Nephron (organoid): ENCODE data around the gene JMY.

Experiments used
- H3K27ac Mint-ChIP-seq, 3 experiments: 2 replicates each; pipeline ENCODE4 v1.8.0; 2020; ENCODE audit warnings: mixed read lengths in 3 of 3, mild to moderate bottlenecking in 2 of 3, moderate library complexity in 1 of 3
- H3K27me3 Mint-ChIP-seq: 2 replicates; pipeline ENCODE4 v1.8.0; 2021; ENCODE audit warnings: low read depth, mild to moderate bottlenecking, moderate library complexity, mixed read lengths
- H3K36me3 Mint-ChIP-seq: 2 replicates; pipeline ENCODE4 v1.8.0; 2020; ENCODE audit warnings: low read depth, mixed read lengths
- H3K4me1 Mint-ChIP-seq: 2 replicates; pipeline ENCODE4 v1.8.0; 2020; ENCODE audit warnings: mixed read lengths
- H3K4me3 Mint-ChIP-seq, 3 experiments: 2 replicates each; pipeline ENCODE4 v1.8.0; 2020; ENCODE audit warnings: mild to moderate bottlenecking in 3 of 3, mixed read lengths in 3 of 3, moderate library complexity in 2 of 3
- H3K9me3 Mint-ChIP-seq: 2 replicates; pipeline ENCODE4 v1.8.0; 2020; ENCODE audit warnings: mixed read lengths
- TF ChIP-seq, protein P1 (sequence below), 3 experiments: fragments of 200-600 bp; sonication (generic); IDR thresholded peaks; one replicate each; pipeline ENCODE4 v1.5.0; 2021; ENCODE audit warnings: antibody characterized with exemption in 3 of 3; ENCODE audit not compliant: unreplicated experiment in 3 of 3

The JMY gene

DNA sequence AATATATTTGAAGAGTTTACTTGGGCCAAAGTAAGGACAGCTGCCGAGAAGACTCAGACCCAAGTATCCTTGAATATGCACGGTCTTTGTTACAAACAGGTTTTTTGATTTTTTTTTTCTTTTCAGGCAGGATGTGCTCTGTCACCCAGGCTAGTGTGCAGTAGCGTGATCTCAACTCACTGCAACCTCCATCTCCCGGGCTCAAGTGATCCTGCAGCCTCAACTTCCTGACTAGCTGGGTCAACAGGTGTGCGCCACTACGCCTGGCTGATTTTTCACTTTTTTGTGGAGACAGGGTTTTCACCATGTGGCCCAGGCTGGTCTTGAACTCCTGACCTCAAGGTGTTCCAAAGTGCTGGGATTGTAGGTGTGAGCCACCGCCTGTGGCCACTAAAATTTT is 27.4 kb downstream of the JMY start:
- Mint-ChIP-seq H3K9me3 (no peaks in the 10 kb centered on the region), H3K36me3 (no peaks in the 10 kb centered on the region), H3K27ac (no peak overlapping the region), H3K4me3 (no peak overlapping the region), H3K27me3 (no peaks in the 10 kb centered on the region), H3K4me1 (no peaks in the 10 kb centered on the region)
- TF ChIP-seq, protein P1, sequence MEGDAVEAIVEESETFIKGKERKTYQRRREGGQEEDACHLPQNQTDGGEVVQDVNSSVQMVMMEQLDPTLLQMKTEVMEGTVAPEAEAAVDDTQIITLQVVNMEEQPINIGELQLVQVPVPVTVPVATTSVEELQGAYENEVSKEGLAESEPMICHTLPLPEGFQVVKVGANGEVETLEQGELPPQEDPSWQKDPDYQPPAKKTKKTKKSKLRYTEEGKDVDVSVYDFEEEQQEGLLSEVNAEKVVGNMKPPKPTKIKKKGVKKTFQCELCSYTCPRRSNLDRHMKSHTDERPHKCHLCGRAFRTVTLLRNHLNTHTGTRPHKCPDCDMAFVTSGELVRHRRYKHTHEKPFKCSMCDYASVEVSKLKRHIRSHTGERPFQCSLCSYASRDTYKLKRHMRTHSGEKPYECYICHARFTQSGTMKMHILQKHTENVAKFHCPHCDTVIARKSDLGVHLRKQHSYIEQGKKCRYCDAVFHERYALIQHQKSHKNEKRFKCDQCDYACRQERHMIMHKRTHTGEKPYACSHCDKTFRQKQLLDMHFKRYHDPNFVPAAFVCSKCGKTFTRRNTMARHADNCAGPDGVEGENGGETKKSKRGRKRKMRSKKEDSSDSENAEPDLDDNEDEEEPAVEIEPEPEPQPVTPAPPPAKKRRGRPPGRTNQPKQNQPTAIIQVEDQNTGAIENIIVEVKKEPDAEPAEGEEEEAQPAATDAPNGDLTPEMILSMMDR (IDR thresholded peaks at IDR 0.05; ENCODE audit: unreplicated experiment in 3 of 3): no peak

DNA sequence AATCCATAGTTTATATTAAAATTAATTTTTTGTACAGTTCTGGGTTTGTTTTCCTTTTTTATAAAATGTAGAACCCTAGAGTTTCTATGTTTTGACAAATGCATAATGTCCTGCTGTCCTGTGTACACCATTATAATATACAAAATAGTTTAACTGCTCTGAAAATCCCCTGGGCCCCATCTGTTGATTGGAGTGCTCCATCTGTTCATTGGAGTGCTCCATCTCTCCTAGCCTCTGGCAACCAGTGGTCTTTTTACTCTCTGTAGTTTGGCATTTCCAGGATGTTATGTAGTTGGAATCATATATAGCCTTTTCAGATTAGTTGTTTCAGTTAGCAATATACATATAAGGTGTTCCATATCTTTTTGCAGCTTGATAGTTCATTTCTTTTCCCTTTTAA is 31.2 kb downstream of the JMY start:
- TF ChIP-seq, protein P1 (IDR thresholded peaks at IDR 0.05; ENCODE audit: unreplicated experiment in 3 of 3): no peak
- no peak overlapping the region for H3K27ac Mint-ChIP-seq
- H3K9me3 Mint-ChIP-seq: peaks cover 12% of the 10 kb centered on the region
- H3K27me3 Mint-ChIP-seq: no peaks in the 10 kb centered on the region
- H3K4me3 Mint-ChIP-seq: no peak overlapping the region
- peaks cover 21% of the 10 kb centered on the region for H3K36me3 Mint-ChIP-seq
- H3K4me1 Mint-ChIP-seq: no peaks in the 10 kb centered on the region

GRCh38 chr5:79269733-79270166 is 33.8 kb downstream of the JMY start:
- Mint-ChIP-seq H3K27me3 (no peaks in the 10 kb centered on the region), H3K4me3 (no peak overlapping the region), H3K36me3 (peaks cover 36% of the 10 kb centered on the region), H3K9me3 (peaks cover 25% of the 10 kb centered on the region), H3K27ac (no peak overlapping the region), H3K4me1 (no peaks in the 10 kb centered on the region)
- TF ChIP-seq, protein P1 (IDR thresholded peaks at IDR 0.05; ENCODE audit: unreplicated experiment in 3 of 3): no peak

GRCh38 chr5:79273341-79273740 is 37.4 kb downstream of the JMY start:
- TF ChIP-seq, protein P1 (IDR thresholded peaks at IDR 0.05; ENCODE audit: unreplicated experiment in 3 of 3): no peak
- Mint-ChIP-seq H3K4me3 (no peak overlapping the region), H3K27ac (no peak overlapping the region), H3K27me3 (no peaks in the 10 kb centered on the region), H3K4me1 (no peaks in the 10 kb centered on the region), H3K36me3 (peaks cover 45% of the 10 kb centered on the region), H3K9me3 (peaks cover 25% of the 10 kb centered on the region)

GRCh38 chr5:79284846-79285245 is 48.9 kb downstream of the JMY start:
- H3K9me3 Mint-ChIP-seq: no peaks in the 10 kb centered on the region
- no peaks in the 10 kb centered on the region for H3K4me1 Mint-ChIP-seq
- peaks cover 31% of the 10 kb centered on the region for H3K36me3 Mint-ChIP-seq
- TF ChIP-seq, protein P1 (IDR thresholded peaks at IDR 0.05; ENCODE audit: unreplicated experiment in 3 of 3): no peak
- no peak overlapping the region for H3K4me3 Mint-ChIP-seq
- no peak overlapping the region for H3K27ac Mint-ChIP-seq
- H3K27me3 Mint-ChIP-seq: no peaks in the 10 kb centered on the region

DNA sequence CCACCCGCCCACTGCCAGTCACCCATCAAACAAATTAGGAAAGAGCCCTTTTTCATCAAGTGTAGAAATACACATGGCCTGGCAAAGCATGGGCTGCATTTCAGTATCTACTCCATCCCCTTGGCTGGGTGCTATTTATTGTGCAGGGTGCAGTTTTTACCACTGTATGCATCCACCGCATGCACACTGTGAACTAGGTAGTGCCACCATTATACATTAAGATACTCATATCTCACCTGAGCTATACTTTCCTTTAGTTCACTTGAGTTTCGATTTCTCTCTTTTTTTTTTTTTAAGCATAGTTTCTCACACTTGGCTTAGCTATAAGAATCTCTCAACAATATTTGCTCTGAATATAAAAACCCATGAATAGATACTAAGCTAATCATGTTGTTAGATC is 49.4 kb downstream of the JMY start:
- Mint-ChIP-seq H3K9me3 (no peaks in the 10 kb centered on the region), H3K27me3 (no peaks in the 10 kb centered on the region), H3K4me1 (no peaks in the 10 kb centered on the region), H3K36me3 (peaks cover 29% of the 10 kb centered on the region), H3K27ac (no peak overlapping the region), H3K4me3 (no peak overlapping the region)
- TF ChIP-seq, protein P1 (IDR thresholded peaks at IDR 0.05; ENCODE audit: unreplicated experiment in 3 of 3): no peak
